ENCODE data around the gene SPTSSB. TPM values are rescaled to one million over a fixed set of nuclear protein-coding genes. Genes with fewer than 3 reads are reported as not detected.

Gene SPTSSB
- total RNA-seq, 1 experiment from 2014 or later, result 3.7 TPM

- no peak for DNase-seq (ENCODE audit: low read depth, low spot score)
- peaks cover 7% of the 10 kb centered on the region for H3K9me3 ChIP-seq (ENCODE audit: control insufficient read depth, insufficient read depth, low read depth, low read length)
- ChIA-PET POLR2A (no interaction called here), CTCF (no interaction called here)
- H3K36me3 ChIP-seq (ENCODE audit: control insufficient read depth, insufficient read depth, low read length), result no peaks in the 10 kb centered on the region
- H3K27ac ChIP-seq (ENCODE audit: low read length), result no peak overlapping the region
- H3K27me3 ChIP-seq (ENCODE audit: control insufficient read depth, insufficient read depth, low read length), result peaks cover 2% of the 10 kb centered on the region; the same call in 1 of the 2 replicates
- no peaks in the 10 kb centered on the region for H3K4me1 ChIP-seq (ENCODE audit: control insufficient read depth, insufficient read depth, low read length)
- H3K4me3 ChIP-seq (ENCODE audit: low read depth in 2 of 2, low read length in 2 of 2), result no peak overlapping the region
- no peak for TF ChIP-seq CTCF (IDR thresholded peaks at IDR 0.05)
- TF ChIP-seq SIN3A (IDR thresholded peaks at IDR 0.05; ENCODE audit: borderline replicate concordance, insufficient read depth, low read depth, low read length), result no peak
- TF ChIP-seq TCF7L2 (IDR thresholded peaks at IDR 0.05; ENCODE audit: low read depth, low read length), result no peak
- TF ChIP-seq REST (IDR thresholded peaks at IDR 0.05; ENCODE audit: insufficient read depth in 1 of 2, low read depth in 2 of 2, low read length in 1 of 2), result no peak
- no peak for TF ChIP-seq POLR2AphosphoS5 (IDR thresholded peaks at IDR 0.05; ENCODE audit: low read depth, low read length)
- in situ Hi-C loops (cut with HindIII; ENCODE audit: low pct_unique_long_range_greater_than_20kb, low sequenced_read_pairs) (no loop called here), intact Hi-C loops (cut with micrococcal nuclease; ENCODE audit: unreplicated experiment) (no loop called here)
- no TSS peak for BruUV-seq (replicated peaks)
- ATAC-seq, result no peak
Measured at GRCh38 chr3:161386991-161387770, 15.9 kb upstream of the SPTSSB start.

- ChIA-PET POLR2A (no interaction called here), CTCF (interaction anchor here (0.5 kb wide), 1 partner anchor 1058 kb away, joined by 4 read pairs; no protein-coding TSS in a partner anchor)
- no TSS peak for BruUV-seq (replicated peaks)
- Histone ChIP-seq H3K4me1 (ENCODE audit: control insufficient read depth, insufficient read depth, low read length) (no peaks in the 10 kb centered on the region; the same call in 1 of the 2 replicates), H3K27ac (ENCODE audit: low read length) (no peak overlapping the region), H3K4me3 (ENCODE audit: low read depth in 2 of 2, low read length in 2 of 2) (peak overlapping the region; percentile 50 to 69), H3K9me3 (ENCODE audit: control insufficient read depth, insufficient read depth, low read depth, low read length) (no peaks in the 10 kb centered on the region), H3K27me3 (ENCODE audit: control insufficient read depth, insufficient read depth, low read length) (peaks cover 19% of the 10 kb centered on the region), H3K36me3 (ENCODE audit: control insufficient read depth, insufficient read depth, low read length) (no peaks in the 10 kb centered on the region)
- intact Hi-C loops (cut with micrococcal nuclease; ENCODE audit: unreplicated experiment) (no loop called here), in situ Hi-C loops (cut with HindIII; ENCODE audit: low pct_unique_long_range_greater_than_20kb, low sequenced_read_pairs) (no loop called here)
- TF ChIP-seq TCF7L2 (IDR thresholded peaks at IDR 0.05; ENCODE audit: low read depth, low read length) (no peak), SIN3A (IDR thresholded peaks at IDR 0.05; ENCODE audit: borderline replicate concordance, insufficient read depth, low read depth, low read length) (no peak), POLR2AphosphoS5 (IDR thresholded peaks at IDR 0.05; ENCODE audit: low read depth, low read length) (no peak), REST (IDR thresholded peaks at IDR 0.05; ENCODE audit: insufficient read depth in 1 of 2, low read depth in 2 of 2, low read length in 1 of 2) (no peak), CTCF (IDR thresholded peaks at IDR 0.05) (no peak)
- DNase-seq (ENCODE audit: low read depth, low spot score) (no peak), ATAC-seq (peak; percentile 83)
Measured at GRCh38 chr3:161372321-161373260, 1.3 kb upstream of the SPTSSB start.

Data from Panc1 (cell line).